DND-41 (cell line): ENCODE data around the gene CES4A.
A peak's percentile ranks its signal among the peaks of the same experiment; 100 is the strongest.
"Not testable (repeated sequence)": the region's sequence is repeated elsewhere in the genome, so short reads cannot be mapped to it uniquely, and the experiment has no call there.

Experiments
- ATAC-seq: fragments of 200-7000 bp; cut with Tn5 transposase; 3 replicates; pipeline ENCODE4 v1.9.1; 2021; ENCODE audit warnings: low read depth; ENCODE audit not compliant: insufficient read depth
- DNase-seq: peaks from one replicate; pipeline ENCODE4 v3.0.0-alpha.2; 2020
- H2AFZ ChIP-seq: 2 replicates; pipeline ENCODE4 v1.6.0; 2012; ENCODE audit warnings: low read depth, low read length
- H3K27ac ChIP-seq: 2 replicates; pipeline ENCODE4 v1.5.1; 2012; ENCODE audit warnings: low read length, inconsistent platforms
- H3K27me3 ChIP-seq: fragments of 200-600 bp; sonication (generic); 2 replicates; pipeline ENCODE4 v1.6.0; 2012; ENCODE audit warnings: low read length, mild to moderate bottlenecking, inconsistent platforms; ENCODE audit not compliant: insufficient read depth, poor library complexity
- H3K36me3 ChIP-seq: 2 replicates; pipeline ENCODE4 v1.5.1; 2012; ENCODE audit warnings: low read length, inconsistent platforms; ENCODE audit not compliant: insufficient read depth
- H3K4me1 ChIP-seq: 2 replicates; pipeline ENCODE4 v1.5.1; 2012; ENCODE audit warnings: mild to moderate bottlenecking, low read length; ENCODE audit not compliant: insufficient read depth
- H3K4me2 ChIP-seq: 2 replicates; pipeline ENCODE4 v1.6.0; 2012; ENCODE audit warnings: mild to moderate bottlenecking, moderate library complexity, low read length, inconsistent platforms; ENCODE audit not compliant: insufficient read depth
- H3K4me3 ChIP-seq, 2 experiments: fragments of 200-600 bp in 1 of 2; shearing (Covaris generic) in 1 of 2; 2 replicates each; pipeline ENCODE4 v1.5.1; 2012 to 2016; ENCODE audit warnings: inconsistent platforms in 2 of 2, low read length in 2 of 2, mild to moderate bottlenecking in 2 of 2, low read depth in 1 of 2, moderate library complexity in 1 of 2
- H3K79me2 ChIP-seq: 2 replicates; pipeline ENCODE4 v1.6.0; 2012; ENCODE audit warnings: low read length, inconsistent platforms; ENCODE audit not compliant: insufficient read depth
- H3K9ac ChIP-seq: 2 replicates; pipeline ENCODE4 v1.6.0; 2012; ENCODE audit warnings: low read depth, mild to moderate bottlenecking, inconsistent platforms, low read length, moderate library complexity
- H3K9me3 ChIP-seq: 2 replicates; pipeline ENCODE4 v1.5.1; 2012; ENCODE audit warnings: low read length, moderate library complexity, mild to moderate bottlenecking, inconsistent platforms; ENCODE audit not compliant: insufficient read depth, severe bottlenecking
- H4K20me1 ChIP-seq: 2 replicates; pipeline ENCODE4 v1.6.0; 2012; ENCODE audit warnings: low read length; ENCODE audit not compliant: insufficient read depth
- EZH2 ChIP-seq: IDR thresholded peaks from 3 replicates; pipeline ENCODE4 v1.6.1; 2012; ENCODE audit warnings: borderline replicate concordance, low read depth, mild to moderate bottlenecking, moderate library complexity, low read length, inconsistent platforms; ENCODE audit not compliant: severe bottlenecking
- TF ChIP-seq, protein P1 (sequence below): IDR thresholded peaks from 2 replicates; pipeline ENCODE4 v1.5.1; 2012; ENCODE audit warnings: borderline replicate concordance, low read length, moderate library complexity, mild to moderate bottlenecking; ENCODE audit not compliant: poor library complexity, severe bottlenecking; ENCODE audit errors: extremely low read depth

The CES4A gene

DNA sequence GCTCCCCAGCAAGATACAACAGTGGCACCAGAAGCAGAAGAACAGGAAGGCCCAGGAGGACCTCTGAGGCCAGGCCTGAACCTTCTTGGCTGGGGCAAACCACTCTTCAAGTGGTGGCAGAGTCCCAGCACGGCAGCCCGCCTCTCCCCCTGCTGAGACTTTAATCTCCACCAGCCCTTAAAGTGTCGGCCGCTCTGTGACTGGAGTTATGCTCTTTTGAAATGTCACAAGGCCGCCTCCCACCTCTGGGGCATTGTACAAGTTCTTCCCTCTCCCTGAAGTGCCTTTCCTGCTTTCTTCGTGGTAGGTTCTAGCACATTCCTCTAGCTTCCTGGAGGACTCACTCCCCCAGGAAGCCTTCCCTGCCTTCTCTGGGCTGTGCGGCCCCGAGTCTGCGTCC is 15.4 kb upstream of the CES4A start:
- no peak for ATAC-seq
- Histone ChIP-seq H3K4me3 (no peak overlapping the region), H3K27ac (no peak overlapping the region), H4K20me1 (no peaks in the 10 kb centered on the region), H3K79me2 (no peaks in the 10 kb centered on the region), H3K36me3 (no peaks in the 10 kb centered on the region), H3K9ac (no peak overlapping the region), H3K27me3 (no peaks in the 10 kb centered on the region), H3K9me3 (no peaks in the 10 kb centered on the region), H3K4me2 (no peak overlapping the region), H2AFZ (no peak overlapping the region), H3K4me1 (peaks cover 2% of the 10 kb centered on the region; the same call in 1 of the 2 replicates)
- no peak for DNase-seq
- TF ChIP-seq, protein P1, sequence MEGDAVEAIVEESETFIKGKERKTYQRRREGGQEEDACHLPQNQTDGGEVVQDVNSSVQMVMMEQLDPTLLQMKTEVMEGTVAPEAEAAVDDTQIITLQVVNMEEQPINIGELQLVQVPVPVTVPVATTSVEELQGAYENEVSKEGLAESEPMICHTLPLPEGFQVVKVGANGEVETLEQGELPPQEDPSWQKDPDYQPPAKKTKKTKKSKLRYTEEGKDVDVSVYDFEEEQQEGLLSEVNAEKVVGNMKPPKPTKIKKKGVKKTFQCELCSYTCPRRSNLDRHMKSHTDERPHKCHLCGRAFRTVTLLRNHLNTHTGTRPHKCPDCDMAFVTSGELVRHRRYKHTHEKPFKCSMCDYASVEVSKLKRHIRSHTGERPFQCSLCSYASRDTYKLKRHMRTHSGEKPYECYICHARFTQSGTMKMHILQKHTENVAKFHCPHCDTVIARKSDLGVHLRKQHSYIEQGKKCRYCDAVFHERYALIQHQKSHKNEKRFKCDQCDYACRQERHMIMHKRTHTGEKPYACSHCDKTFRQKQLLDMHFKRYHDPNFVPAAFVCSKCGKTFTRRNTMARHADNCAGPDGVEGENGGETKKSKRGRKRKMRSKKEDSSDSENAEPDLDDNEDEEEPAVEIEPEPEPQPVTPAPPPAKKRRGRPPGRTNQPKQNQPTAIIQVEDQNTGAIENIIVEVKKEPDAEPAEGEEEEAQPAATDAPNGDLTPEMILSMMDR = no peak
- TF ChIP-seq EZH2 = no peak

DNA sequence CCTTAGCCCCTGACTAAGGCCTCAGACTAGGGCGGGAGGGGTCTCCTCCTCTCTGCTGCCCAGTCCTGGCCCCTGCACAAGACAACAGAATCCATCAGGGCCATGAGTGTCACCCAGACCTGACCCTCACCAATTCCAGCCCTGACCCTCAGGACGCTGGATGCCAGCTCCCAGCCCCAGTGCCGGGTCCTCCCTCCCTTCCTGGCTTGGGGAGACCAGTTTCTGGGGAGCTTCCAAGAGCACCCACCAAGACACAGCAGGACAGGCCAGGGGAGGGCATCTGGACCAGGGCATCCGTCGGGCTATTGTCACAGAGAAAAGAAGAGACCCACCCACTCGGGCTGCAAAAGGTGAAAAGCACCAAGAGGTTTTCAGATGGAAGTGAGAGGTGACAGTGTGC is 14.7 kb upstream of the CES4A start:
- H3K9me3 ChIP-seq = no peaks in the 10 kb centered on the region
- peaks cover 2% of the 10 kb centered on the region; the same call in 1 of the 2 replicates for H3K4me1 ChIP-seq
- TF ChIP-seq, protein P1 = no peak
- TF ChIP-seq EZH2 = no peak
- no peaks in the 10 kb centered on the region for H4K20me1 ChIP-seq
- H3K36me3 ChIP-seq = no peaks in the 10 kb centered on the region
- no peak overlapping the region for H2AFZ ChIP-seq
- no peak overlapping the region for H3K27ac ChIP-seq
- no peaks in the 10 kb centered on the region for H3K79me2 ChIP-seq
- H3K27me3 ChIP-seq = no peaks in the 10 kb centered on the region
- ATAC-seq (no peak), DNase-seq (no peak)
- no peak overlapping the region for H3K4me3 ChIP-seq
- no peak overlapping the region for H3K4me2 ChIP-seq
- no peak overlapping the region for H3K9ac ChIP-seq

DNA sequence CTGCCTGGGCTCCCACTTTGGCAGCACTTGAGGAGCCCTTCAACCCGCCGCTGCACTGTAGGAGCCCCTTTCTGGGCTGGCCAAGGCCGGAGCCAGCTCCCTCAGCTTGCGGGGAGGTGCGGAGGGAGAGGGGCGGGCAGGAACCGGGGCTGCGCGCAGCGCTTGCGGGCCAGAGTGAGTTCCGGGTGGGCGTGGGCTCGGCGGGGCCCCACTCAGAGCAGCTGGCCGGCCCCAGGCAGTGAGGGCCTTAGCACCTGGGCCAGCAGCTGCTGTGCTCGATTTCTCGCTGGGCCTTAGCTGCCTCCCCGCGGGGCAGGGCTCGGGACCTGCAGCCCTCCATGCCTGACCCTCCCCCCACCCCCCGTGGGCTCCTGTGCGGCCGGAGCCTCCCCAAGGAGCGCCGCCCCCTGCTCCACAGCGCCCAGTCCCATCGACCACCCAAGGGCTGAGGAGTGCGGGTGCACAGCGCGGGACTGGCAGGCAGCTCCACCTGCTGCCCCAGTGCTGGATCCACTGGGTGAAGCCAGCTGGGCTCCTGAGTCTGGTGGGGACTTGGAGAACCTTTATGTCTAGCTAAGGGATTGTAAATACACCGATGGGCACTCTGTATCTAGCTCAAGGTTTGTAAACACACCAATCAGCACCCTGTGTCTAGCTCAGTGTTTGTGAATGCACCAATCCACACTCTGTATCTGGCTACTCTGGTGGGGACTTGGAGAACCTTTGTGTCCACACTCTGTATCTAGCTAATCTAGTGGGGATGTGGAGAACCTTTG is 14.0 kb upstream of the CES4A start:
- not testable (repeated sequence) for H3K4me2 ChIP-seq, H3K4me1 ChIP-seq, H2AFZ ChIP-seq, H3K27me3 ChIP-seq, H3K36me3 ChIP-seq, DNase-seq, H3K27ac ChIP-seq, H3K79me2 ChIP-seq, ATAC-seq, H3K9me3 ChIP-seq, H4K20me1 ChIP-seq, H3K9ac ChIP-seq, H3K4me3 ChIP-seq

DNA sequence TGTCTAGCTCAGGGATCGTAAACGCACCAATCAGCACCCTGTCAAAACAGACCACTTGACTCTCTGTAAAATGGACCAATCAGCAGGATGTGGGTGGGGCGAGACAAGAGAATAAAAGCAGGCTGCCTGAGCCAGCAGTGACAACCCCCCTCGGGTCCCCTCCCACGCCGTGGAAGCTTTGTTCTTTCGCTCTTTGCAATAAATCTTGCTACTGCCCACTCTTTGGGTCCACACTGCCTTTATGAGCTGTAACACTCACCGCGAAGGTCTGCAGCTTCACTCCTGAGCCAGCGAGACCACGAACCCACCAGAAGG is 13.5 kb upstream of the CES4A start:
- H3K79me2 ChIP-seq, H3K36me3 ChIP-seq, H2AFZ ChIP-seq, H3K9ac ChIP-seq, H3K27ac ChIP-seq, H3K4me2 ChIP-seq, H4K20me1 ChIP-seq, H3K27me3 ChIP-seq, H3K9me3 ChIP-seq, H3K4me1 ChIP-seq, ATAC-seq, H3K4me3 ChIP-seq: not testable (repeated sequence)
- peak; percentile 65 for DNase-seq
